NCI-H187 treated with DMSO at 0.1 percent for 48 hours (cell line): ENCODE results near the gene RNF217.

Experiments used
- DNase-seq: peaks from one replicate; lab custom pipeline; 2025; lab: John Stamatoyannopoulos, UW

Gene RNF217

GRCh38 chr6:124987999-124988591 is 25.9 kb downstream of the RNF217 start:
- no peak for DNase-seq

DNA sequence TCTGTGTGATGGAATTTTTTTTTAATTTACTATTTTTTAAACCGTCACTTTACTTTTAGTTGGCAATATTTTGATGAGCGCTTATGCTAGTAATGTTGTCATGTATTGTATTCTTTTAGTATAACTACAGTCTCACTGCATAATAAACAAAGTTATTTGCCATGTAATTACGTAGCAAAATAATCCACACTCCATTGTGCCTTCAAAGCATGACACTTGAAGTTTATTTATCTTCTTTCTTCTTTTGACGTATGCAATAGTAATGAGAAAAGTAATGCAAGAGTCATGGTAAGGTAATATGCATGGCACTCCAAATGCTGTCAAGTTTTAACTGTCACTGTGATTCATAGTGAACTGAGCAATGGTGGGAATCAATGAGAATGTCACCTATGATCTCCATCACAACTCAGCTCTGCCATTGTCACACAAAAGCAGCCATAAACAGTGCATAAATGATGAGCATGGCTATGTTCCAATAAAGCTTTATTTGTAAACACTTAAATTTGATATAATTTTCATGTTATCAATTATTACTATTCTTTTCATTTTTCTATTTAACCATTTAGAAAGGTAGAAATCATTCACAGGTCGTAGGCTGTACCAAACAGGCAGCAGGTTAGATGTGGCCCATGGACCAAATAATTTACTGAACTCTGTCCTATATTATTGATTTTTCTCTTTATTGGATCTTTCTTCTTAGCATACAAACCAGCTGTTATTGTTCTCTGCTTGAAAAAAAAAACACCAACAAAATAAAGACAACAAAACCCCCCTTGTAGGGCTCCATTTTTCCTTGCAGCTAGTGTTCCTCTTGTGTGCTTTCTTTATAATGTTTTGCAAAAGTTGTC is 27.1 kb downstream of the RNF217 start:
- DNase-seq, result no peak

DNA sequence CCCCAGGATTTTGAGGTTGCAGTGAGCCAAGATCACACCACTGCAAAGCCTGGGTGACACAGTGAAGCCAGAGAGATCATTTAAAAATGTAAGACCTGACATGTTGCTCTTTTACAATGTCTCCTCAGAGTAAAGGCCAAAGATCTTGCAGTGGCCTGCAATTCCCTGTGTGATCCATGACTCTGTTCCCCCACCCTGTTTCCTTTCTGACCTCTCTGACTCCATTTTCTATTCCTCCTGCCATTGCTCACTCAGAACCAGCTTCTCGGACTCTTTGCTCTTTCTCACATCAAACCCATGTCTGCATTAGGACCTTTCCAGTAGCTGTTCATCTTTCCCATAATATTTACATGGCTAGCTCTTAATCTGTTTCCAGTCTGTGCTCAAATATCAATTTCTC is 28.8 kb downstream of the RNF217 start:
- DNase-seq, result no peak

GRCh38 chr6:124991764-124992295 is 29.6 kb downstream of the RNF217 start:
- DNase-seq, result no peak

DNA sequence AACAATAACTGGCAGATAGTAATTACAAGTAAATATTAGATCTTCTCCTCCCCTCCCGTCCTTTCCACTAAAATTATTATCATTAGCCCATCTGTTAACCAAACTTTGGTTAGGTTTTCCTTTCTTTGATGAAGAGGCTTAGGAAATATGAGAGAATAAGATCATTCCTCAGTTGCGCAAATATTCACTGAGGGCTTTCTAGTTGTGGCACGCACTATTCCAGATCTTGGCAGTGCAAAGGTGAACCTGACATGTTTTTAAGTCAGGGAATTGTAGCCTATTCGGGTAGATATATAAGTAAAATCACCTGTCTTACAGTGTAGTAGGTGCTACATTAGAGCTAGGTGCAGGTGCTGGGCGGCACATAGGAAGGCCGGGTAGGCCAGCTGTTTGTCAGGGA is 31.1 kb downstream of the RNF217 start:
- no peak for DNase-seq

DNA sequence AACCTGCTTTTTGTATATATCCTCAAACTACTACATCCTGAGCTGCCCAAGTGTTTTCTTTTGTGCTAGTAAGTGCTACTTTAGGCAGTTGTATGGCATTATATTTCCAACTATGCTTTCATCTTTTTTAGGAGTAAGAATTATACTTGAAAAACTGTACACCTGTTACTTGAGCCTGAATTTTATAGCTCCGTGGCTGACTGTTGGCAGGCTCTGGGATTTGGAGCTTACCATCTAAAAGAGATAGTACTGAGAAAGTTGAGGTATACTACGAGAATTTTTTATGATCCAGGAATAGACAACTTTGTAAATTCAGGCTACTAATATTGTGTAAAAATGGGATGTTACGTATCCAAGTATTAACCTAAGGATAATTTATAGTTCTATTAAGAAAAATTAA is 32.4 kb downstream of the RNF217 start:
- no peak for DNase-seq

GRCh38 chr6:124995131-124995530 is 32.9 kb downstream of the RNF217 start:
- no peak for DNase-seq

- no peak for DNase-seq
Observed at GRCh38 chr6:124995645-124996325, 33.5 kb downstream of the RNF217 start.

DNA sequence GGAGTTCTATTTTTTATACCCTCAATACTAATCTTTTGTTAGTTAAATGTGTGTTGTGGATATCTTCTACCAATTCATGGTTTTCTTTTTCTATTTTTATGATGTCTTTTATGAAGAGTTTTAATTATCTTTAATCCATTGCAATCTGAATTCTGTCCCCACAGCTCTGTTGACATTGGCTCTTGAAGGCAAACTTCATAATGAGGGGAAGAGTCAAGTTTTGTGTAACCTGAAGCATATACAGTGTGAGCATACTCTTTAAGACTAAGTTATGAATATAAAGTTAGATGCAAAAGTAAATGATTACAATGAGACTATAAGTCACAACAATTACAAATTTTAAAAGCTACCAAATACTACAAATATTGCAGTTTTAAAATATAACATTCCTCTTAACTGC is 34.2 kb downstream of the RNF217 start:
- no peak for DNase-seq

- DNase-seq, result no peak
Observed at GRCh38 chr6:124997196-124997875, 35.1 kb downstream of the RNF217 start.

DNA sequence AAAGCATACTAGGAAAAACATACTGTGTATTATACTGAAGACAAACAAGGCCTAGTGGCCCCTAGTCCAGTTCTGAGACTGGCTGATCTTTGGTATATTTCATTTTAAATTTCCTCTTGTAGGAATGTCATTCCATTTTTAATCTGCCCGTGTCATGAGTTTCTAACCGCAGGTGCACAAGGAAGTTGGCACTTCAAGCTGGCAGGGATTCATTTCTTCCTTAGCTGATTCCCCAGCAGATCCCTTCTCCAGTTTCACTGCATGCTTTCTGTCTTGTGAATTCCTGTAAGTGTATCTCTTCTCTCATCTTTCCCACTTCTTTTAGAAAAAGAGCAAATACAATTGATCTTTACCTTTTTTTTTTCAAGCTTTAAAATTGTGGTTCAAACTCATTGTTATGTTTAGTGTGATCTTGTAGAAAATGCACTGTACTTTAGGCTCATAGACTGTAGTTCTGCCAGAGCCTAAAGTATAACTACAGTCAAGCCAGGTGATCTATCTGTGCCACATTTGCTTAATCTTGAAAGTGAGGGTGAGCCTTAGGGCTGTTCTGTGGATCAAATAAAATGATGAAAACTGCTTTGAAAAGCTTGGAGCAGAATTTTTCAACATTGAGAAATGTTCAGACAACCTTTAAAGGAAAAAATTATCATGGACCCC is 37.0 kb downstream of the RNF217 start:
- DNase-seq, result no peak

DNA sequence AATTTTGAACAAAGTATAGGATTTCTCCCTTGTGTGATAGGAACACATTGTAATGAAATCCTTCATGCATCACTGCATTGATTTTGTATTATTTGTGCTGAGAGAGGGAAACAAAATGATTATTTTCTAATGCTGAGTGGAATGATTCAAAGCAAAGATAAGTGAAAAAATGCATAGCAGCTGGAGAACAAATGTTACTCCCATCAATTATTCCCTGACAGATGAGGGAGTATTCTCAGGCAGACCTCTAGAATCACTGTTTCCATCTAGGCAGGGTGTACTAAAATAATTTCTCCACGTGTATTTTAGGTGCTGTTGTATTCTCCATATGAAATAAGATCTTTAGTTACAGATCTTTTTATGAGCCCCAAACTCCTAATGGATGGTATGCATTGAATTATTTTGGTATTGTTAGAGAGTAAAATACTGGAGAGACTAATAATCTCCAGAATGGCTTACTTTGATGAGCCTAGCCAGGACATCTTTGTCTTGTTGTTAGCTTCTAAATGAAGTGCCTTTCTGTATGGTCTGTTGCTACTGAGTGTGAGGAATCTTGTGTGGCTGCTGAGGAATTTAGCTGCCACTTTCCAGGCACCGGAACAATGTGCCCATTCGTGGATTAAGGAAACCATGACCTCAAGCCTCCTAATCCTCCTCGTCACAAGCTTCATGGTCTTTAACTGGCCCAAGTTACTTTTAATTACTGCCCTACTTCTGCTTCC is 39.6 kb downstream of the RNF217 start:
- DNase-seq, result no peak

DNA sequence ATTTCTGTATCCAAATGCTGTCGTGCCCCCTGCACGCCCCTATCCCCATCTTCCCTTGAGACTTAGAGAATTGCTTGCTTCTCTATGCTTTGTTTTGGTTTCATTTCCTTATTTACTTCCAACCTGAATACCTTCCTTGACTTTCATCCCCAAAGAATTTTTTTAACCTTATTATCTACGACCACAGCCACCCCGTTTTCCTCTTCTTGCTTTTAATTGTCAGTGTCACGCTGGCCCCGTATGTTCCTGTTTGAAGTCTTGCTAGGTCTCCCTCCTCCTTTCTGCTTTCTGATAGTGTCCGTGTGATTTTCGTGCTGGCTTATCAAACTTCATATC is 40.1 kb downstream of the RNF217 start:
- no peak for DNase-seq

GRCh38 chr6:125003070-125003469 is 40.8 kb downstream of the RNF217 start:
- no peak for DNase-seq

- DNase-seq, result no peak
Observed at GRCh38 chr6:125004198-125004597, 42.0 kb downstream of the RNF217 start.

GRCh38 chr6:125004797-125005595 is 42.8 kb downstream of the RNF217 start:
- DNase-seq, result no peak

- DNase-seq, result no peak
Observed at GRCh38 chr6:125008261-125008703, 46.0 kb downstream of the RNF217 start.

DNA sequence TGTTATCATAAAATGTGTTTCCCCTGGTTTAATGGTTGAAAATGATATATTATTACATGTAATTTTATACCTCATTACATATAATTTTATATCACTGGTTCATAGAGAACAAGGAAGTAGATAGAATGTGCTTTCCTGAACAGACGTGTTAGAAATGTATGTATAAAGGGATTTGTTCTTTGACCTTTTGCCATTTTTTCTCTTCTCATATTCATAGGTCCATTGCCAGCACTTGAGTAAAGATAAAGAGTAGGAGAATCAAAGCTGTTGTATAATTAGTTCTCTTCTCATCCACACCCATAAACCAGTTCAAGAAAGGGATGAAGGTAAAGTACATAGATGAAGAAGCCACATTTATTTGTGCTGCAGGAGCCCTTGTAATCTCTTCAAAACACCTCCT is 46.7 kb downstream of the RNF217 start:
- no peak for DNase-seq

GRCh38 chr6:125009578-125009977 is 47.3 kb downstream of the RNF217 start:
- no peak for DNase-seq

GRCh38 chr6:125013938-125014660 is 51.9 kb downstream of the RNF217 start:
- DNase-seq, result no peak
